MM.1S (cell line): ENCODE measurements around the gene MYADML2.

Experiments
- CTCF ChIP-seq: fragments of 300-600 bp; sonication (generic); IDR thresholded peaks from 2 replicates; pipeline ENCODE4 v1.5.1; 2016; ENCODE audit warnings: antibody characterized with exemption, low read length, mixed read lengths
- EZH2 ChIP-seq: fragments of 300-600 bp; sonication (generic); optimal IDR thresholded peaks from 2 replicates; pipeline ENCODE3; 2017; ENCODE audit warnings: low read depth, mild to moderate bottlenecking, antibody characterized with exemption, low read length, mixed read lengths
- EZH2phosphoT487 ChIP-seq: fragments of 300-600 bp; sonication (generic); IDR thresholded peaks from 2 replicates; pipeline ENCODE4 v1.6.1; 2018; ENCODE audit warnings: antibody characterized with exemption, low read length

GRCh38 chr17:81898885-81899284, 48.1 kb downstream of the MYADML2 start:
- TF ChIP-seq CTCF (no peak), EZH2phosphoT487 (no peak), EZH2 (no peak)
